GM18508 (cell line): ENCODE data around the gene IWS1.
"Not testable (repeated sequence)": the region's sequence is repeated elsewhere in the genome, so short reads cannot be mapped to it uniquely, and the experiment has no call there.

Experiments
- ATAC-seq: cut with Tn5 transposase; IDR thresholded peaks from one replicate; pipeline ENCODE4 v1.9.1; 2021; ENCODE audit warnings: moderate number of reproducible peaks; ENCODE audit not compliant: insufficient read depth, unreplicated experiment

Gene IWS1

DNA sequence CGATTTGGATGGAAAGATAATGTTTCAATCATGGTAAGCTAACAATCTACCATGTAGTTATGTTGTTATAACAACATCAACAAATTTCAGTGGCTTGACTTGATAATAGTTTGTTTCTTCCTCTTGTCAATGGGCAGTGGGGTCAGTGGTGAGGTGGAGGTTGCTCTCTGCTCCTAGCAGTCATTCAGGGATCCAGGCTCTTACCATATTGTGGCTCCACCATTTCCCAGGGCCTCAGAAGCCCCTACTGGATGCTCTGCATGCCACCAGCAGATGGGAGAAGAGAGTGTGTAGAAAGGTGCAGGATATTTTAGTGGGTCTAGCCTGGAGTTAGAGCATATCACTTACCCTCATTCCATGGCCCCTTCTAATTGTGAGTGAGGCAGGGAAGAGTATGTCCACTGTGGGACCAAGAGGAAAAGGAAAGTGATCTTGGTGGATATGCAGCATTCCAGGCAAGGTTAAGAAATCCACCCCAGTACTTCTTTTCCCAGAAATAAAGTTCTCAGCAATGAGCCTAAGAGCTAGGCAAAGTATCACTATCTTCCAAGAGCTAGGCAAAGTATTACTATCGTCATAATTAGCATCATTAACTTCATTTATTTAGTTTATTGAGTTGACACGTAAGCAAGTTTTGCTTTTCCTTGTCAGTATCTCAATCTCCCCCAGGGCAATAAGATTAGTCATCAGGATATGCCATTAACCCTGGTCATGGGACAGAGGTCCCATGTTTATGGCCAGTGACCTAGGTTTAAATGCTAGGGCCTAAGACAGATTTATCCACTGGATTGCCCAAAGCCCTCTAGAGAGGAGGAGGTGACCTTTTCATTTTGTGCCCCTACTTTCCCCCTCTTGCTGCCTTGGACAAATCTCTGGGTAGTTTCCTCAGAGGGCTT, 4.2 kb upstream of the IWS1 start:
- ATAC-seq, result no peak

DNA sequence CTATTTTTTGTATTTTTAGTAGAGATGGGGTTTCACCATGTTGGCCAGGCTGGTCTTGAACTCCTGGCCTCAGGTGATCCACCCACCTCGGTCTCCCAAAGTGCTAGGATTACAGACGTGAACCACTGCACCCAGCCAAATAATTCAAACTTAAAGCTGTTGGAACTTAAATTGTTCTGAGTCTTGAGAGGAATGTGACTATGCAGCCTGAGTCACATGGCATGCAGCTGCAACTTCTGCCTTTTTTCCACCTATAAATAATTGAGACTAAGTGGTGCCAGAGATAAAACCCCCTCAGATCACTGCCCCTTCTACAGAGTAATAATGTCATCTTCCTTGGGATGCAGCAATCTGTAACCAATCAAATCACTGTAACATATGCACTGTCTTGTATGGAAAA, 3.1 kb upstream of the IWS1 start:
- not testable (repeated sequence) for ATAC-seq

DNA sequence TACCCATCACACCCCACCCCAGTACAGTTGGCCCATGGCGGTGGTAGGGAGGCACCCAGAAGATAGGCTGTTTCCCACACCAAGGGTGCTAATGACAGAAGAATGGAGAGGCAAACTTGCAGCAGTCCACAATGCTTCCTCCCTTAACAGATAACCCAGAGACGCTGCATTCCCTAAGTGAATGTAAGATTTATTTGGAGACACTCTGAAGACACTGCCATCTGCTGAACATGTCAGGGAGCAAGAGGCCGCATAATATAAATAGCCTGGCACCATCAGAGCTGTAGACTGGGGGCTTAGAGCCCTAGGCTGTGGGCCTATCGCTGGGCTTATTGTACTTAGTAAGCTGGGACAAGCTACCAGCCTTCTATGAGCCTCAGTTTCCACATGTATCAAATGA, 2.2 kb upstream of the IWS1 start:
- ATAC-seq, result no peak

DNA sequence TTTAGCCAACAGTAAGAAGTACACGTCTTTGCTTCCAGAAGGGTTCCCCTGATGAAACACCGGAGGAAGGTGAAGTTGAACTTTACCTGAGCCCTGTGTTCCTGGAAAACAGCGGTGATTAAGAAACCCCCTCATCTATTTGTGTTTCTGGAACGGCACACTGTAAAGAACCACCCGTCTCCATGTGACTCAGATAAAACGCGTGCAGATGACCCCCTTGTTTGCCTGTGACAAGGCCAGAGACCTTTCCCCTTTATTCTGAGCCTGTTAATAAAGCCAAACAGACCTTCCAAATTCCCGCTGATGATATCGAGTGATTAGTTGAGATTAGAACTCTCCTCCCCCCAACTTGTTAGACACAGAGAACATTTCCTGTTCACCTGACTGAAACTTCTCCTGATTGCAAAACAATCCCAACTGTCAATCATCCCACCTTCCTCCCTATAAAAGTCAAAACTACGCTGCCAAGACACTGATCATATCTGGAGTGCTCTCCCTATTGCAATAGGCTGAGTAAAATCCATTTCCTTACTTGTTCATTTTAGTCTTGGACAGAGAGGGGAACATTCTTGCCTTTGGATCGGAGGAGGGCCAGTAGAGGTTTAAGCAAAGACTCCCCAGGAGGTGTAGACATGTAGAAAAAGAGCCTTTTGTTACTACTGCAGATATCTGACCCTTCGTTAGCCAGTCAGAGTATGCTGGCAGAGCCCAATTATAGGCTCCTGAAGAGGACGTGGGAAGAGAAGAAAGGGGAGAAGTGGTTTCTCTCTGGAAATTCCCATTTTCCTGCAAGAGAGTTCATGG, 914 bp upstream of the IWS1 start:
- peak; percentile 21 for ATAC-seq

DNA sequence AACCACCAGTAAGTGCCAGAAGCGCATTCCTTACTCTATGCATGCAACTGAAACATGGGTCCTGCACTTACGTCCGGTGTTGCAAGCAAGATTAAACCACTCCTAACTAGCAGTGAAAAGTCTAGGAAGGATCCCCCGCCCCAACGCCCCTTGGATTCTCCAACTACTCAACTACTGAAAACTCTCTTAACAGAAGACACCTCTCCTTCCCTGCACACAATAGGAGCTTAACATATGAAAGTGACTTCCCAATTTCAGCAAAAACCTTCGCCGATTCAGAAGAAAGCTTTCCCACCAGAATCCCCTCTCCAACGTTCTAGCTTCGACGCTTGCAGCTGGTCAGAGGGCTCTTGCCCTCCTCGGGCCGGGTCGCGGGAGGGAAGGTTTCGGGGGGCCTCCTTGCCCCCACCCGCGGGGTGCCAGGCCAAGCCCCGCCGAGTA, 578 bp downstream of the IWS1 start:
- ATAC-seq, result no peak

DNA sequence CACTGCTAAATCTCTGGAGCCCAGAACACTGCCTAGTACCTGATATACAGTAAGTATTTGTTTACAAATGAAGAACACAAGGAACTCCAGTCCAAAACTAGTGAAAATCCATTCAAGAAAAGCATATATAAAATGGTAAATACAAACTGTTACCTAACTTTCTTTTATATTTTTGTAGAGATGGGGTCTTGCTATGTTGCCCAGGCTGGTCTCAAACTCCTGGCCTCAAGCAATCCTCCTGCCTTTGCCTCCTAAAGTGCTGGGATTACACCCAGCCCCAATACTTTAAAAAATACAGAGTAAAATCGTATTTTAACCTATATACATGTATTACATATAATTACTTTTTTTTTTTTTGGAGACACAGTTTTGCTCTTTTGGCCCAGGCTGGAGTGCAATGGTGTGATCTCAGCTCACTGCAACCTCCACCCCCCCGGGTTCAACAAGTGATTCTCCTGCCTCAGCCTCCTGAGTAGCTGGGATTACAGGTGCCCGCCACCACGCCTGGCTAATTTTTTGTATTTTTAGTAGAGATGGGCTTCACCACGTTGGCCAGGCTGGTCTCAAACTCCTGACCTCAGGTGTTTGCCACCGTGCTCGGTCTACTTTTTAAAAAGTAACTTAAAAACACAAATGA, 2.0 kb downstream of the IWS1 start:
- not testable (repeated sequence) for ATAC-seq

DNA sequence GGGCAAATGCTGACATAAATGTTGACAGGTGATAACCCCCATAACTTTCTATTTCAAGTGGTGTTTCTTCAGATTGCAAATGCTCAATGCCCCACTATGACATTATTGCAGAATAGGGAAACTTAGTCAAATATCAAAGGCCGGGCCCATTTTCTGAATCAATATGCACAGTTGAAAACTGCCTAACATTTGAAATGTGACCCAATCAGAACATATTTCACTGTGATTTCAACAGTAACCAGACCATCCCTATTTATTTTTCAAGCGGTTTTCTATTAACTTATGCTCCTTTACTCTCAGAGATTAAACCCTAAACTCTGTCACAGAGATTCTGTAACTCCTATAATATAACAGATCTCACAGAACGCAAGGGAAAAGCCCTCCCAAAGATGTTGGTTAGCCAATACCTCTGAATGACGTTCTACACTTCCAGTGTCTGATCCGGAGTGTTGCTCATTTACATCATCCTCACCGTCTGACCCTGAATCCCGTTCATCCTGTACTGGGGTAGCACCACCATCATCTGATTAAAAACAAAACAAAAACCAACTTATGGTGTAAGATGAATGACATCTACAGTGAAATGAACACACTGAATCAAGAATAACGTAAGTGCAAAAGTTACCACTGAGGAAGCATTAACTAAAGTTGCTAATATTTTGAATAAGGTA, 2.9 kb downstream of the IWS1 start:
- ATAC-seq, result no peak

DNA sequence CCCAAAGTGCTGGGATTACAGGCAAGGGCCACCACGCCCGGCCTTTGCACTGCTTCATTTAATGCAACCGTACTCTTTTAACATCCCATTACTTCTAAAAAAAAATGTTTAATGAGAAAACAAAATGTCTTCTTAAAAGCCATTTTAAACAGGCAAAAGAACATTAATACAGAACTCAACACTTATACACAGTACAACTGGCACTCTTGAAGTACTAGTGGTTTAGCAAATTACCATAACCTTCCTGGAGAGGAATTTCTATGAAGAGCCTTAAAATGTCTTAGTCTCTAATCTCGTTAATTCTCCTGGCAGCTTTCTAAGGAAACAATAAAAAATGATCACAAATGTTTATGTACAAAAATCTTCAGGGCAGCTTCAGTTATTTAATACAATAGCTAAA, 5.9 kb downstream of the IWS1 start:
- ATAC-seq, result no peak

DNA sequence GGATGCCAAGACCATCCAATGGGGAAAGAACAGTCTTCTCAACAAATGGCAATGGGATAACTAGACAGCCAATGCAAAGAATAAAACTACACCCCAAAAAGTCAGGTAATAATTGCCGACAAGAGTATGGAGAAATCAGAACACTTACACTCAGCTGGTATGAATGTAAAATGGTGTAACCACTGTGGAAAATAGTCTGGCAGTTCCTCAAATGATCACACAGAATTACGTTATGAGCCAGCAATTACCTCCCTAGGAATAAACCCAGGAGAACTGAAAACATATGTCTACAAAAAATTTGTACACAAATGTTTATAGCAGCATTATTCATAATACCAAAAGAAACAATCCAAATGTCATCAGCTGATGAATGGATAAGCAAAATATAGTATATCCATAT, 8.8 kb downstream of the IWS1 start:
- ATAC-seq, result no peak

DNA sequence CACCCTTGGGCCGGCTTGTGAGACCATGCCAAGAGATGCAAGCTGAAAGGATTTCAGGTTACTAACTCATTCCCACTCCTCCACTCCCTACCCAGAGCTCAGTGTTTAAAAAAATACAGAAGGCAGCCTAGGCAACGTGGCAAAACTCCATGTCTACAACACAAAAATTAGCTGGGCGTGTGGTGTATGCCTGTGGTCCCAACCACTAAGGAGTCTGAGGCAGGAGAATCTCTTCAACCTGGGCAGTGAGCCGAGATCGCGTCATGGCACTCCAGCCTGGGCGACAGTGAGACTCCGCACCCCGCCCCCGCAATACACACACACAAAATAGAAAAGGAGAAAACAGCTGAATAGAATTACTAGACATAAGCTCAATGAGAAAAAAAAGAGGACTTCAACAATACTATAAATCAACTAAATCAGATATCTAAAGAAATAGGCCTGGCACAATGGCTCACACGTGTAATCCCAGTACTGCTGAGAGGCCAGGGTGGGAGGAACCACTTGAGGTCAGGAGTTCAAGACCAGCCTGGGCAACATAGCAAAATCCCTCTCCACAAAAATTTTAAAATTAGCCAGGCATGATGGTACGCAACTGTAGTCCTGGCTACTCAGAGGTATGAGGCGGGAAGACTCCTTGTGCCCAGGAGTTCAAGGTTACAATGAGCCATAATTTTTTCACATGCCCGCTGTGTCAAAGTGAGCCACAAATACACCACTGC, 10.1 kb downstream of the IWS1 start:
- no peak for ATAC-seq

DNA sequence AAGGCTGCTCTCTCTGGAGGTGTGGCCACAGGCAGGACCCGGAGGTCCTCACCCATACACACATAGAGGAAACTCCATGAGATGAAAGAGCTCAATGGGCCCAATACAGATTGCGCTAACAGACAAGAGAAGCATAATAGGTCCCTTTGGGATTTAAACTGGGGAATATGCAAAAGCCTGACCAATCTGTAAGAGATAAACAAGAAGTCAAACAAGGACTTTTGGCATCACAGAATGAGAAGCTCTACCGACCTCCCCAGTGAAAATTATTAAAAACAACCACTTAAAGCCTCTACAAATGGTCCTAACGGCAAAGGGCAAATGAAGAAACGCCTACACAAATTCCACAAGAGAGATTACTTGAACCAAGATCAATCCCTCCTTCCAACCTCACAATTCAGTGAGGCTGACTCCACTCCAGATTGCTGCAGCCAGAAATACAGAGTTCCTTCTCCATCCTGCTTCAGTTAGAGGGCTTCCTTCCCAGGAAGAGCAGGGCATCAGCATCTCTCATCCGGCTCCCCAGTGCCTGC, 10.8 kb downstream of the IWS1 start:
- no peak for ATAC-seq

DNA sequence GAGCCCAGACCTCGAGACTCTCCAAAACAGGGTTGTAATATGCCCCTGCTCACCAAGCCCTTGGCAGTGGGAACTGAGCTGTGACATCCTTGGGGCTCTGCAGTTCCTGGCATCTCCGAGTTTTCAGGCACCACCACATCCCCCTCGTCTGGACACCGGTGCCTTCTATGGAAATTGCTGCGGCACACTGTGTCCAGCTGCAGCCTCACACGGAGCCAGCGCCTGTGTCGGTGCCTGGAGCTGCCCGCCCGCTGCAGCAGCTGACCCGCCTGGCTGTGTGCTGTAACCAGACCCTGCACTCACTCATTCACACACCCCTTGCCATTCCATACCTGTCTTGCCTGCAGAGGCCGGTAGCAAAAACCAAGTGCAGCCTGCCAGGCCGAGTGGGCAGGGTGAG, 11.8 kb downstream of the IWS1 start:
- no peak for ATAC-seq

DNA sequence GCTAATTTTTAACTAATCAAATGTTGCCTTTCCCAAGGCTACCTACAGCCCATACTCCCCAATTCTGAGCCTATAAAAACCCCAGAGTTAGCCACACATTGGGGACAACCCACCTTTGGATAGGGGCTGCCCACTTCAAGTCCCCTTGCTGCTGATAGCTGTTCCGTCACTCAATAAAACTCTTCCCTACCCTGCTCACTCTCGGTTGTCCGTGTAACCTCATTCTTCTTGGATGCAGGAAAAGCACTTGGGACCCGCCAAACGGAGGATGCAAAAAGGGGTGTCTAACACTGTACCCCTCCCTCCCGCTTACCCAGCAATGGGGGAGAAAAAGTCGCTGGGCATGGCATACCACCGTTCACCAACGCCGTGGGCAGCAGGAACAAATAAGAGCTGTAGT, 12.2 kb downstream of the IWS1 start:
- ATAC-seq, result no peak

DNA sequence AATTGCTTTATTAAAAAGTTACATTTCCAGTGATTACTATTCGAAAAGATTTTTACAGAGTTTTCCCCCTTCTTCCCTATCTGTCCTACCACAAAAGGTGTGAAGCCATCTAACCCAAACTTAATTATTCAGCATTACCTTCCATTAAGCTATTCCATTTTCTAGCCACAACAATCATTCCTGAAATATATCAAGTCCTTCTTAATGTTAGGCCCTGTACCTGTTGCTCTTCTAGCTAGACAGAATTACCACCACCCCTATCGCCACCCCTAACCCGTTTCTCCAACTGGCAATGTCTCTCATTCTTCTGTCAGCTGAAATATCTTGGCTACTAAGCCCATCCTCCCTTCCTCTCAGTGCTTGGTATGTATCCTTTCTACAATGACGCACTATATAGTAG, 13.9 kb downstream of the IWS1 start:
- ATAC-seq, result no peak

DNA sequence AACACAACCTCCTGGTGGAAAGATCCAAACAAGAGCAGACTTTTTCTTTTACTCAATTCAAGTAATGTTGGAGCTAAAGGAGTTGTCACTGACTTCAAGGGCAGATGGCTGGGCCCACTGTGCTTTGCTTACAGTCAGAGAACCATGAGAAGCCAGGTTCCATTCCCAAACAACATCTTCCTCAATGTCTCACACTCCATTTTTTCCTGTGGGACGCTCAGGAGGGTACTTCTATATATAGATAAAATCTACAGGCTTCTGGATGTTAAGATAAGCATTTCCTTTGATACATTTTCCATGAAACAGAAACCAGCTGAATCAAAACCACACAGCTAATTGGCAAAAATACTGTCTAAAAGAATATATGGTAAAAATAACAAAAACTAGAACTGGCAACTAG, 14.4 kb downstream of the IWS1 start:
- ATAC-seq, result no peak

DNA sequence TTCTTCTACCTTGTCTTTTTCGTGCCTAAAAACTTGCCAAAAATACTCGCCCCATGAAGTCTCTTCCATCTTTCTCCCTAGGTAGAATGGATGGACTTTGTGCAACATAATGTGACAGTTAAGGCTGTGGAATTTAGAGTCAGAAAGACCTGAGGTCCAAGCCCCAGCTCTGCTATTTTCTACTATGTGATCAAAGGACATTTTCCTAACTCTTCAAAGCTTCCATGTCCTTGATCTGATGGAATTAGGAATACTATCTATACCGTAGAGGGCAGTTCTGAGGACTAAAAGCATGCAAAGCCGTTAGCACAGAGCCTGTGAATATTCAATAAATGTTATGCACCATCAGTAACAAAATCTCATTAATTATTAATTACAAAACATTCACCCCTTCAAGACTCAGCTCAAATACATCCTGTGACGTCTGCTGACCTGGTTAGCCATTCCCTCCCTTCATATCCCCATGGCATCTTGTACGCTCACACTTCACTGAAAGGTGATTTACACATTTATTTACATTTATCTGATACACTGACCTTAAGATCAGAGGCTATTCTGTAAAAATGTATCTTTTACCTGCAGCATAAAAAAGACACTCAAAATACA, 15.1 kb downstream of the IWS1 start:
- no peak for ATAC-seq

DNA sequence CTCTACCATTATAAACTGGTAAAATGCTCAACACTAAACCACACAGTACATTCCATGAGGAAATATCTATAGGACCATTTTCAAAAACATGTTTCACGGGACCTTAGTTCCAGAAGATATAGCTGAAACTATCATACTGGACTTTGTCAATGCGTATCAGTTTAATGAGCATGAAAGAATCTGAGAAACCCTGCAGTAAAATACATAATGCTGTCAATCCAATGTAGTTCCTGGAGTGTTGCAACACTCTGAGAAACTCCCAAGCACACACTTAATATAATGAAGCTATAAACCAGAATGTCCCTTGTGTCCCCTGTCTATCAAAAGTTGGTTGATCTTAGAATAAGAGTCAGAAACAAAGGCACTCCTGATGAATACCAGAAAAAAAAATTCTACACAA, 16.2 kb downstream of the IWS1 start:
- no peak for ATAC-seq

DNA sequence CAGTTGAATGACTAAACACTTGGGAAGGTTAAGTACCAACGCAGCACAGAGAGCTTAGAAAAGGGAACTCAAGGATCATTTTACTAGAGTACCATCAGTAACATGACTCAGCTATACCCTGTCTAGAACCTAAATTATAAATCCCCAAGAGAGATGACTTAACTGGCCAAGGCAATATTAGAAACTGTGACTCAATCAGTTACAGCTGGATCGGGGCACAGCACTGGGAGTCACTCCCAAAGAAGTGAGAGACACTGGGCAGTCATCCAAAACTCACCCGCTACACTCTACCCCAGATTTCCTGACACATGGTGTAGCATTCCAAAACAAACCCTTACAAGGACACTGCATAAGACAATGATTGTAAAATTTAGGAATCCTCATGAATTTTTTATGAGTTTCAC, 17.7 kb downstream of the IWS1 start:
- ATAC-seq, result no peak

DNA sequence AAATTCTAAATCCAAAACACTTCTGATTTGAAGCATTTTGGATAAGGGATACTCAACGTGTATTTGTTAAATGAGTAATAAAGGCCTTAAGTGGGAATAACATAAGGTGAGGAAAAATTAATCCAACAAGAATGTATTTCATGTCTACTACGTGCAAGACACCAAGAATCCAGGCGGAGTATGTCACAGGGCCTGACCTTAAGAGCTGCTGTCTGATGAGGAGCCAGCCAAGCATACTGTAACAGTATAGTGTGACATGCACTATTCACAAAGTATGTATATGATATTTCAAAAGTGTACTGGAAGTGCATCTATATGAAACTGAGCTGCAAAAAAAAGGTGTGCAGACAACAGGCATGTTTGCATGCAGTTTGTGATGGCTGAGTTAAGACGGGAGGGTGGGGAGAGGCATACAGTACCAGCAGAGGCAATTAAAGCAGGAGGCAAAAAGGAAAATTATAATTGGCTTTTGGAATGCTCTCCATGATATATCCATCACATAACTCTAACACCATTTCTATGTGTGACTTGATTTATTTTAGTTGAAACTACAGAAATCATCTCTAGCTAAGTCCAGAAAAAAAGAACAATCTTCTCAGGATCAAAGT, 18.2 kb downstream of the IWS1 start:
- no peak for ATAC-seq
